AG04450 (cell line): Measurements from ENCODE around the gene RHOBTB3. TPM values are rescaled to one million over a fixed set of nuclear protein-coding genes. Genes with fewer than 3 reads are reported as not detected.
"Not testable (repeated sequence)": the region's sequence is repeated elsewhere in the genome, so short reads cannot be mapped to it uniquely, and the experiment has no call there.

Experiments used
- CTCF ChIA-PET: fragments of 300-600, 350-600 bp; formaldehyde crosslinking; extraction: SDS; loops from one replicate; lab custom pipeline; 2022; ENCODE audit warnings: antibody characterized with exemption, inconsistent platforms; lab: Charles Lee
- POLR2A ChIA-PET: fragments of 350-600 bp; formaldehyde crosslinking; extraction: SDS; loops from one replicate; lab custom pipeline; 2021; ENCODE audit warnings: antibody characterized with exemption, inconsistent platforms; lab: Yijun Ruan, JAX
- DNase-seq: peaks from one replicate; pipeline ENCODE4 v3.0.0-alpha.2; 2011; ENCODE audit warnings: low read depth, low spot score
- H3K27ac ChIP-seq: one replicate; pipeline ENCODE4 v1.5.1; 2012; ENCODE audit warnings: low read depth, low read length, control low read depth
- H3K27me3 ChIP-seq: one replicate; pipeline ENCODE4 v1.6.0; 2012; ENCODE audit warnings: low read length; ENCODE audit not compliant: control insufficient read depth, insufficient read depth
- H3K4me3 ChIP-seq: 2 replicates; pipeline ENCODE4 v1.5.1; 2011; ENCODE audit warnings: mild to moderate bottlenecking, low read depth, low read length, control low read depth
- H3K9me3 ChIP-seq: 2 replicates; pipeline ENCODE4 v1.5.1; 2012; ENCODE audit warnings: low read length; ENCODE audit not compliant: control insufficient read depth, insufficient read depth
- CTCF ChIP-seq: IDR thresholded peaks from 2 replicates; pipeline ENCODE4 v1.5.1; 2011; ENCODE audit warnings: low read depth, low read length, control low read depth, inconsistent platforms
- polyA plus RNA-seq: library from polyadenylated mRNA; depleted of rRNA; stranded (reverse); fragments of >200 nt; gene quantifications from 2 replicates; pipeline ENCODE4 v1.2.3, GENCODE V29; 2011

RHOBTB3 gene
- polyA plus RNA-seq, 1 experiment: 360 TPM

GRCh38 chr5:95812074-95812471 lies 80.9 kb downstream of the RHOBTB3 start:
- ChIA-PET CTCF (interaction anchor here (3.3 kb wide), 1 partner anchor 31 kb away, joined by 13 read pairs; no protein-coding TSS in a partner anchor), POLR2A (interaction anchor here (1.2 kb wide), 1 partner anchor 11 kb away, joined by 5 read pairs; the partner anchor contains the start of gene GLRX)
- no peak for TF ChIP-seq CTCF
- Histone ChIP-seq H3K9me3 (no peaks in the 10 kb centered on the region), H3K27ac (peak overlapping the region; percentile 31), H3K27me3 (no peaks in the 10 kb centered on the region), H3K4me3 (no peak overlapping the region)
- DNase-seq: no peak

- not testable (repeated sequence) for H3K27ac ChIP-seq, DNase-seq, H3K27me3 ChIP-seq, H3K4me3 ChIP-seq, H3K9me3 ChIP-seq
- CTCF ChIA-PET: interaction anchor here (3.3 kb wide), 1 partner anchor 32 kb away, joined by 13 read pairs; no protein-coding TSS in a partner anchor
- POLR2A ChIA-PET: interaction anchor here (1.2 kb wide), 1 partner anchor 10 kb away, joined by 5 read pairs; the partner anchor contains the start of gene GLRX
Observed at GRCh38 chr5:95813035-95813434, 81.9 kb downstream of the RHOBTB3 start.

GRCh38 chr5:95815155-95815729 lies 84.1 kb downstream of the RHOBTB3 start:
- H3K27me3 ChIP-seq: no peaks in the 10 kb centered on the region
- TF ChIP-seq CTCF: no peak
- ChIA-PET POLR2A (no interaction called here), CTCF (interaction anchor here (3.3 kb wide), 1 partner anchor 34 kb away, joined by 13 read pairs; no protein-coding TSS in a partner anchor)
- no peak for DNase-seq
- H3K4me3 ChIP-seq: no peak overlapping the region
- no peaks in the 10 kb centered on the region for H3K9me3 ChIP-seq
- H3K27ac ChIP-seq: no peak overlapping the region

GRCh38 chr5:95816341-95816740 lies 85.2 kb downstream of the RHOBTB3 start:
- POLR2A ChIA-PET: no interaction called here
- H3K4me3 ChIP-seq: no peak overlapping the region
- H3K27ac ChIP-seq: no peak overlapping the region
- no peaks in the 10 kb centered on the region for H3K9me3 ChIP-seq
- no peak for TF ChIP-seq CTCF
- DNase-seq: no peak
- CTCF ChIA-PET: interaction anchor here (2.7 kb wide), 1 partner anchor 35 kb away, joined by 6 read pairs; no protein-coding TSS in a partner anchor
- no peaks in the 10 kb centered on the region for H3K27me3 ChIP-seq

- H3K27ac ChIP-seq: no peak overlapping the region
- TF ChIP-seq CTCF: no peak
- no peak overlapping the region for H3K4me3 ChIP-seq
- no peaks in the 10 kb centered on the region for H3K9me3 ChIP-seq
- no peak for DNase-seq
- no peaks in the 10 kb centered on the region for H3K27me3 ChIP-seq
- CTCF ChIA-PET: interaction anchor here (2.7 kb wide), 1 partner anchor 35 kb away, joined by 6 read pairs; no protein-coding TSS in a partner anchor
- POLR2A ChIA-PET: no interaction called here
Observed at GRCh38 chr5:95816776-95817175, 85.6 kb downstream of the RHOBTB3 start.
